ENCODE results near the gene OR1Q1. TPM values are rescaled to one million over a fixed set of nuclear protein-coding genes. Genes with fewer than 3 reads are reported as not detected.
A peak's percentile ranks its signal among the peaks of the same experiment; 100 is the strongest.

The OR1Q1 gene
- total and polyA plus RNA-seq, 3 experiments from 2014 or later, result not detected

DNA sequence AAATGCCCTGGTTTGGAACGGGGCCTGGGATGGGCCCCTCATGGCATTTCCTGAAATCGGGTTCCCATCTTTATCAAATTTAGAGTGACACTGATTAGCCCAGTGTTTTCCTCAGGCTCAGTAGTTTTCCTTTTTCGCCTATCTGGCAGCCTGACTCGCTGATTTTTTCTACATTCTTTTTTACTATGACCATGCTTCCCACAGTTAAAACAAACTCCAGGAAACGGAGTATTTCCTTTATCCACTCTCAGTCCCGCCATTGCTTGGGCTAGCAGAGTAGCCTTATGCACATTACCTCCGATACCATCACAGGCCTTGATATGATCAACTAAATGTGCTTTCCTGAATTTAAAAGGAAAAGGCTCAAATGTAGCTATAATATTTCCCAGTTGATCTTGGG lies 5.5 kb downstream of the OR1Q1 start:
- Histone ChIP-seq H3K27me3 (ENCODE audit: insufficient read depth, low read length, poor library complexity, severe bottlenecking) (no peaks in the 10 kb centered on the region), H3K36me3 (ENCODE audit: insufficient read depth, low read length) (no peaks in the 10 kb centered on the region), H3K4me3 (ENCODE audit: low read length) (no peak overlapping the region), H3K4me1 (ENCODE audit: insufficient read depth, low read length) (no peaks in the 10 kb centered on the region), H3K27ac (ENCODE audit: low read depth, low read length) (no peak overlapping the region), H3K9me3 (ENCODE audit: low read length) (no peaks in the 10 kb centered on the region)
- H3K4me1 Mint-ChIP-seq, result no peaks in the 10 kb centered on the region
- DNase-seq, result no peak
- H3K27ac Mint-ChIP-seq, result no peak overlapping the region
- H3K27me3 Mint-ChIP-seq, result peaks cover 10 to 14% of the 10 kb centered on the region in 2 donors
- ChIA-PET POLR2A (no interaction called here), CTCF (no interaction called here)
- peaks cover 0 to 2% (median 0%) of the 10 kb centered on the region in 3 donors for H3K36me3 Mint-ChIP-seq
- H3K4me3 Mint-ChIP-seq, result no peak overlapping the region
- peaks cover 0 to 10% (median 0%) of the 10 kb centered on the region in 5 donors for H3K9me3 Mint-ChIP-seq

DNA sequence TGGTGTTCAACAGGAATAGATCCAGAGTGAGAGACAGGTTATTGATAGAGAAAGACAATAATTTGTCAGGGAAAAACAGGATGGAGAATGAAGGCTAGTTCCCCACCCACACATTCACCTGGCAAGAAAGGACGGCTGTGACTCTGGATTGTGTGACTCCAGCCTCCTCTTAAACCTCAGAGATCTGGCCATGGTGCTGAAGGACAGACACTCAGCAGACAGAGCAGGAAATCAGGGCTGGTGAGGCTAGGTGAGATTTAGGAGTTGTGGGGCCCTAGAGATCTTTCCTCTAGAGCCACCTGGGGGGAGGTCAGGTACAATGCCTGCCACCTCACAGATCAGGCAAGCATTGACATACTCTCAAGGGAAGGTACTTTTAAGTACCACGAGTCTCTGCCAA lies 27.7 kb downstream of the OR1Q1 start:
- POLR2A ChIA-PET, result no interaction called here
- H3K9me3 Mint-ChIP-seq, result peaks cover 12 to 31% (median 14%) of the 10 kb centered on the region in 5 donors
- peak overlapping the region in 1 of 8 donors; percentile 34 for H3K27ac Mint-ChIP-seq
- Histone ChIP-seq H3K36me3 (ENCODE audit: insufficient read depth, low read length) (no peaks in the 10 kb centered on the region), H3K9me3 (ENCODE audit: low read length) (no peaks in the 10 kb centered on the region), H3K4me3 (ENCODE audit: low read length) (no peak overlapping the region), H3K27me3 (ENCODE audit: insufficient read depth, low read length, poor library complexity, severe bottlenecking) (no peaks in the 10 kb centered on the region), H3K4me1 (ENCODE audit: insufficient read depth, low read length) (no peaks in the 10 kb centered on the region), H3K27ac (ENCODE audit: low read depth, low read length) (no peak overlapping the region)
- H3K4me3 Mint-ChIP-seq, result no peak overlapping the region
- no peak for DNase-seq
- CTCF ChIA-PET, result no interaction called here
- peaks cover 0 to 39% of the 10 kb centered on the region in 2 donors for H3K27me3 Mint-ChIP-seq
- H3K4me1 Mint-ChIP-seq, result no peaks in the 10 kb centered on the region
- peaks cover 0 to 4% (median 2%) of the 10 kb centered on the region in 3 donors for H3K36me3 Mint-ChIP-seq

DNA sequence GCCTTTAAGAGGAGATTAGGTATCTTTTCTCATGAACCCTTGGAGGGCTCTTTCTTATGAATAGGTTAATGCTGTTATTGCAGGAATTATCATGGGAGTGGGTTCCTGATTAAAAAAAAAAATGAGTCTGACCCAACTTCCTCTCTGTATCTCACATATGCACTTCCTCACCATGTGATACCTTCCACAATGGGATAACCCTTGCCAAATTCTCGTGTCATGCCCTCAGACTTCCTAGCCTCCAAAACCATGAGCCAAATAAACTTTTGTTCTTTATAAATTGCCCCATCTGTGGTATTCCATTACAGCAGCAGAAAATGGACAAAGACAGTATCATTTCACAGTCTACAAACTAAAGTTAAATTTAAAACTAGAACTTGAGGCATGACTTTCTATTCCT lies 41.8 kb downstream of the OR1Q1 start:
- H3K27ac Mint-ChIP-seq, result no peak overlapping the region
- POLR2A ChIA-PET, result no interaction called here
- Histone ChIP-seq H3K36me3 (ENCODE audit: insufficient read depth, low read length) (no peaks in the 10 kb centered on the region), H3K27me3 (ENCODE audit: insufficient read depth, low read length, poor library complexity, severe bottlenecking) (no peaks in the 10 kb centered on the region), H3K4me1 (ENCODE audit: insufficient read depth, low read length) (no peaks in the 10 kb centered on the region), H3K9me3 (ENCODE audit: low read length) (no peaks in the 10 kb centered on the region), H3K4me3 (ENCODE audit: low read length) (no peak overlapping the region), H3K27ac (ENCODE audit: low read depth, low read length) (no peak overlapping the region)
- no peak overlapping the region for H3K4me3 Mint-ChIP-seq
- H3K27me3 Mint-ChIP-seq, result peaks cover 0 to 24% of the 10 kb centered on the region in 2 donors
- H3K9me3 Mint-ChIP-seq, result peaks cover 0 to 4% (median 0%) of the 10 kb centered on the region in 5 donors
- DNase-seq, result no peak
- CTCF ChIA-PET, result no interaction called here
- peaks cover 0 to under 1% (median 0%) of the 10 kb centered on the region in 3 donors for H3K36me3 Mint-ChIP-seq
- H3K4me1 Mint-ChIP-seq, result no peaks in the 10 kb centered on the region

DNA sequence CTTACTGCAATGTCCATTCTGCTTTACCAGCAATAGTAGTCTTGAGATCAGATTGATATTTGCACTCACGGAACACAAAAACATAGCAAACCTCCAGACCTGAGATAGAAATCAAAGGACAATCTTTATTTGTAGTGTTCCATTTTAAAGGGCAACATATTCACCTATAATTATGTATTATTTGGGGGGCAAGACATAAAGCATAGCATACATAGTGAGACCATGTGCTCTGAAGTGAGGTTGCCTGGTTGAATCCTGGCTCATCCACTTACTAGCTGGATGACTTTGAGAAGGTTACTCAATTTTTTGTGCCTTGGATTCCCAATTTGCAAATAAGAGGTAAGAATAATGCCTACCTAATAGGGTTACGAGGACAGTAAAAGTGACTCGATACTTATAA lies 43.0 kb downstream of the OR1Q1 start, which contains the start of gene OR1B1:
Gene OR1B1 (minus strand): TSS at position 101 of the 400 bp plus-strand sequence.
- no peaks in the 10 kb centered on the region for H3K9me3 ChIP-seq (ENCODE audit: low read length)
- no peaks in the 10 kb centered on the region for H3K4me1 ChIP-seq (ENCODE audit: insufficient read depth, low read length)
- H3K27me3 ChIP-seq (ENCODE audit: insufficient read depth, low read length, poor library complexity, severe bottlenecking), result no peaks in the 10 kb centered on the region
- Mint-ChIP-seq H3K27ac (no peak within 1 kb of the TSS), H3K4me3 (no peak within 1 kb of the TSS), H3K36me3 (no peaks in the 10 kb centered on the region), H3K9me3 (peaks cover 0 to 4% (median 0%) of the 10 kb centered on the region in 5 donors), H3K4me1 (no peaks in the 10 kb centered on the region), H3K27me3 (peaks cover 7 to 35% of the 10 kb centered on the region in 2 donors)
- DNase-seq, result no peak
- no peaks in the 10 kb centered on the region for H3K36me3 ChIP-seq (ENCODE audit: insufficient read depth, low read length)
- H3K4me3 ChIP-seq (ENCODE audit: low read length), result no peak within 1 kb of the TSS
- ChIA-PET POLR2A (no interaction called here), CTCF (no interaction called here)
- H3K27ac ChIP-seq (ENCODE audit: low read depth, low read length), result no peak within 1 kb of the TSS

DNA sequence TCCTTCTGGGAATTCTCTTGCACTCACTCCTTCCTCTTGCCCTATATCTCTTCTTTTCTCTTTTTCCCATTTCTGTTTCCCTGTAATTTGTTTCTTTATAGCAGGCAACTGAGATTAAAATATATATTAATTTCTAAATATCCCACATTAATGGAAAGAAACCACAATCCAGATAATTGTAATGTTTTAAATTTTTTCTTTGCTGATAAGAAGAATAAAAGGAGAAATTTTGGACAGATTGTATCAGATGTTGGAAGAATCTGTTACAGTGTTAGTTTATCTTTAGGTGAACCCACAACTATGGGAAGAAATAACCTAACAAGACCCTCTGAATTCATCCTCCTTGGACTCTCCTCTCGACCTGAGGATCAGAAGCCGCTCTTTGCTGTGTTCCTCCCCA lies 46.9 kb downstream of the OR1Q1 start, which contains the start of gene OR1L1:
Gene OR1L1 (plus strand): TSS at position 301 of the 400 bp plus-strand sequence. CDS start 0 bp downstream, at position 301.
- no peaks in the 10 kb centered on the region for H3K4me1 ChIP-seq (ENCODE audit: insufficient read depth, low read length)
- Mint-ChIP-seq H3K27ac (no peak within 1 kb of the TSS), H3K4me3 (no peak within 1 kb of the TSS), H3K36me3 (no peaks in the 10 kb centered on the region), H3K9me3 (peaks cover 2 to 14% (median 10%) of the 10 kb centered on the region in 5 donors), H3K4me1 (no peaks in the 10 kb centered on the region), H3K27me3 (peaks cover 12 to 38% of the 10 kb centered on the region in 2 donors)
- H3K27me3 ChIP-seq (ENCODE audit: insufficient read depth, low read length, poor library complexity, severe bottlenecking), result no peaks in the 10 kb centered on the region
- H3K36me3 ChIP-seq (ENCODE audit: insufficient read depth, low read length), result no peaks in the 10 kb centered on the region
- DNase-seq, result no peak
- no peak within 1 kb of the TSS for H3K27ac ChIP-seq (ENCODE audit: low read depth, low read length)
- ChIA-PET CTCF (no interaction called here), POLR2A (no interaction called here)
- H3K4me3 ChIP-seq (ENCODE audit: low read length), result no peak within 1 kb of the TSS
- H3K9me3 ChIP-seq (ENCODE audit: low read length), result no peaks in the 10 kb centered on the region

Other genes with a start within 250 kb of the OR1Q1 start
- under 1 TPM; 0.27 to 0.44 TPM for gene PTGS1, start 243.7 kb upstream of the OR1Q1 start, total RNA-seq
- gene PTGS1, start 243.7 kb upstream of the OR1Q1 start, polyA plus RNA-seq, result not detected
- gene OR1J1, start 136.8 kb upstream of the OR1Q1 start, total RNA-seq, result not detected
- gene OR1J1, start 136.8 kb upstream of the OR1Q1 start, polyA plus RNA-seq, result not detected
- gene OR1J2, start 103.9 kb upstream of the OR1Q1 start, total RNA-seq, result not detected
- not detected for gene OR1J2, start 103.9 kb upstream of the OR1Q1 start, polyA plus RNA-seq
- gene OR1J4, start 95.6 kb upstream of the OR1Q1 start, total RNA-seq, result not detected
- not detected for gene OR1J4, start 95.6 kb upstream of the OR1Q1 start, polyA plus RNA-seq
- not detected for gene OR1N1, start 87.4 kb upstream of the OR1Q1 start, total RNA-seq
- gene OR1N1, start 87.4 kb upstream of the OR1Q1 start, polyA plus RNA-seq, result not detected
- not detected for gene OR1N2, start 61.6 kb upstream of the OR1Q1 start, total RNA-seq
- not detected for gene OR1N2, start 61.6 kb upstream of the OR1Q1 start, polyA plus RNA-seq
- gene OR1L8, start 31.4 kb upstream of the OR1Q1 start, total RNA-seq, result not detected
- not detected for gene OR1L8, start 31.4 kb upstream of the OR1Q1 start, polyA plus RNA-seq
- gene OR1B1, start 42.9 kb downstream of the OR1Q1 start, total RNA-seq, result not detected
- gene OR1B1, start 42.9 kb downstream of the OR1Q1 start, polyA plus RNA-seq, result not detected
- gene OR1L1, start 47.0 kb downstream of the OR1Q1 start, total RNA-seq, result not detected
- not detected for gene OR1L1, start 47.0 kb downstream of the OR1Q1 start, polyA plus RNA-seq
- gene OR1L3, start 60.4 kb downstream of the OR1Q1 start, total RNA-seq, result not detected
- gene OR1L3, start 60.4 kb downstream of the OR1Q1 start, polyA plus RNA-seq, result not detected
- gene OR1L4, start 109.3 kb downstream of the OR1Q1 start, total RNA-seq, result not detected
- gene OR1L4, start 109.3 kb downstream of the OR1Q1 start, polyA plus RNA-seq, result not detected
- gene OR1L6, start 127.6 kb downstream of the OR1Q1 start, total RNA-seq, result not detected
- gene OR1L6, start 127.6 kb downstream of the OR1Q1 start, polyA plus RNA-seq, result not detected
- not detected for gene OR5C1, start 174.2 kb downstream of the OR1Q1 start, total RNA-seq
- not detected for gene OR5C1, start 174.2 kb downstream of the OR1Q1 start, polyA plus RNA-seq
- gene OR1K1, start 185.4 kb downstream of the OR1Q1 start, total RNA-seq, result not detected
- not detected for gene OR1K1, start 185.4 kb downstream of the OR1Q1 start, polyA plus RNA-seq
- 10 to 100 TPM; 18.2 to 18.7 TPM for gene PDCL, start 213.8 kb downstream of the OR1Q1 start, total RNA-seq
- 9.8 TPM for gene PDCL, start 213.8 kb downstream of the OR1Q1 start, polyA plus RNA-seq

Data from CD8-positive, alpha-beta memory T cell (primary cell).